ENCODE data around the gene TBC1D16.

DNA sequence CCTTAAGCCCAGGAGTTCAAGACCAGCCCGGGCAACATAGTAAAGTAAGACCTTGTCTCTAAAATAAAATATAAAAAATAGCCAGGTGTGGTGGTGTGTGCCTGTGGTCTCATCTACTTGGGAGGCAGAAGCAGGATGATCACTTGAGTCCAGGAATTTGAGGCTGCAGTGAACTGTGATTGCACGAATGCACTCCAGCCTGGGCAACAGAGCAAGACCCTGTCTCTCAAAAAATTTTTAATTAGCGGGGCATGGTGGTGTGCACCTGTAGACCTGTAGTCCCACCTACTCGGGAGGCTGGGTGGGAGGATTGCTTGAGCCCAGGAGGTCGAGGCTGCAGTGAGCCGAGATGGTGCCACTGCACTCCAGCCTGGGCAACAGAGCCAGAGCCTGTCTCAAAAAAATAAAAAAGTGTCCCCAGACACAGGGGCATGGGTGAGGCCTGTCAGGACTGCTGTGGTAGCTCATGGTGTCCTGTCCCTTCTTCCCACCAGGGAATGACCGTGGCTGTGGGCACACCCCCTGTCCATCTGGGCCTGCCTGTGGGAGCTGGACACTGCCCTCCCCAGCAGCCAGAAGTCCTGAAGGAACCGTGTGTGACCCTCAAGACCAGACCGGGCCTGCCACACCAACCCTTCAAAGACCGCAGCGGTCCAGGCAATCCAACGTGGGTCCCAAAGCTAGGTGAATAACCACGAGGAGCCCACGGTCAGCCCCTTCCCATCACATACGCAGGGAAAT, 34.9 kb upstream of the TBC1D16 start:
- TF ChIP-seq POLR2AphosphoS5 (IDR thresholded peaks at IDR 0.05; ENCODE audit: borderline replicate concordance, low read depth, low read length): no peak
- no peak for TF ChIP-seq EZH2 (IDR thresholded peaks at IDR 0.05)

All from SK-N-MC (cell line).